B cell (primary cell): ENCODE results near the gene SCUBE1. TPM values are rescaled to one million over a fixed set of nuclear protein-coding genes. Genes with fewer than 3 reads are reported as not detected.

Experiments used
- ATAC-seq: fragments of 200-7000 bp; cut with Tn5 transposase; one replicate; pipeline ENCODE4 v1.10.0; 2021; ENCODE audit warnings: low read depth, mild to moderate bottlenecking, moderate number of reproducible peaks, moderate library complexity
- CTCF ChIA-PET: fragments of 350-600 bp; sonication (Branson Sonifier 250); formaldehyde crosslinking; loops from one replicate; lab custom pipeline; 2021; ENCODE audit warnings: antibody characterized with exemption, inconsistent platforms; lab: Charles Lee
- POLR2A ChIA-PET: fragments of 350-600 bp; sonication (Branson Sonifier 250); formaldehyde crosslinking; loops from one replicate; lab custom pipeline; 2021; ENCODE audit warnings: antibody characterized with exemption; lab: Charles Lee
- DNase-seq: peaks from one replicate; pipeline ENCODE4 v3.0.0; 2013
- H2AFZ ChIP-seq: 2 replicates; pipeline ENCODE4 v1.6.1; 2012; ENCODE audit warnings: mild to moderate bottlenecking, low read depth, low read length; ENCODE audit not compliant: insufficient read depth, poor library complexity, severe bottlenecking
- H3K27ac ChIP-seq, 2 donors: 1 replicate in 1 of 2; 2 replicates in 1 of 2; pipeline ENCODE4 v1.5.1; 2012 to 2013; ENCODE audit warnings: low read length in 2 of 2, mild to moderate bottlenecking in 2 of 2, moderate library complexity in 1 of 2
- H3K27me3 ChIP-seq, 4 experiments: fragments of 200-600 bp in 1 of 4; sonication (generic) in 1 of 4; replicated peaks in 1 of 4; 1 replicate in 2 of 4; 2 replicates in 2 of 4; pipeline versions ENCODE4 v1.6.1 to v1.7.0; 2013 to 2016; ENCODE audit warnings: low read length in 3 of 4, mild to moderate bottlenecking in 2 of 4, mixed read lengths in 1 of 4, moderate library complexity in 1 of 4; ENCODE audit not compliant: insufficient read depth in 4 of 4, control insufficient read depth in 3 of 4; ENCODE audit errors: control extremely low read depth in 1 of 4
- H3K36me3 ChIP-seq, 2 experiments: replicated peaks in 1 of 2; 1 replicate in 1 of 2; 2 replicates in 1 of 2; pipeline versions ENCODE4 v1.6.1 to v1.7.1; 2013; ENCODE audit warnings: low read length in 1 of 2; ENCODE audit not compliant: insufficient read depth in 2 of 2, control insufficient read depth in 1 of 2; ENCODE audit errors: control extremely low read depth in 1 of 2, extremely low read depth in 1 of 2
- H3K4me1 ChIP-seq, 2 donors: fragments of 200-600 bp in 1 of 2; sonication (generic) in 1 of 2; 1 replicate in 1 of 2; 2 replicates in 1 of 2; pipeline versions ENCODE4 v1.5.1 to v1.6.1; 2013 to 2017; ENCODE audit warnings: low read length in 2 of 2; ENCODE audit not compliant: control insufficient read depth in 2 of 2, insufficient read depth in 2 of 2
- H3K4me2 ChIP-seq: replicated peaks from 2 replicates; pipeline ENCODE3; 2012; ENCODE audit warnings: mild to moderate bottlenecking, low read depth, low read length; ENCODE audit not compliant: poor library complexity, severe bottlenecking
- H3K4me3 ChIP-seq, 5 experiments: fragments of 200-600 bp in 1 of 5; sonication (generic) in 1 of 5; 1 replicate in 3 of 5; 2 replicates in 2 of 5; pipeline versions ENCODE4 v1.5.1 to v1.7.0; 2011 to 2016; ENCODE audit warnings: low read length in 4 of 5, mild to moderate bottlenecking in 4 of 5, low read depth in 2 of 5, control low read depth in 1 of 5, moderate library complexity in 1 of 5; ENCODE audit not compliant: insufficient read depth in 1 of 5; ENCODE audit errors: control extremely low read depth in 1 of 5, extremely low read depth in 1 of 5
- H3K79me2 ChIP-seq: fragments of 200-600 bp; sonication (generic); one replicate; pipeline ENCODE4 v1.6.0; 2016; ENCODE audit warnings: low read length; ENCODE audit not compliant: control insufficient read depth, insufficient read depth
- H3K9ac ChIP-seq: fragments of 200-600 bp; sonication (generic); 2 replicates; pipeline ENCODE4 v1.6.1; 2017; ENCODE audit warnings: mild to moderate bottlenecking, low read length, moderate library complexity
- H3K9me3 ChIP-seq, 3 donors: one replicate each; pipeline versions ENCODE4 v1.6.1 to v1.7.1; 2013; ENCODE audit warnings: low read length in 2 of 3; ENCODE audit not compliant: control insufficient read depth in 2 of 3, insufficient read depth in 1 of 3; ENCODE audit errors: control extremely low read depth in 1 of 3
- H4K20me1 ChIP-seq: 2 replicates; pipeline ENCODE4 v1.6.0; 2012; ENCODE audit warnings: mild to moderate bottlenecking, low read length; ENCODE audit not compliant: insufficient read depth, control insufficient read depth, poor library complexity, severe bottlenecking
- H3K27ac Mint-ChIP-seq: one replicate; pipeline ENCODE4 v1.8.0; 2021; ENCODE audit warnings: mixed read lengths
- H3K27me3 Mint-ChIP-seq: one replicate; pipeline ENCODE4 v1.8.0; 2021; ENCODE audit warnings: mixed read lengths
- H3K4me1 Mint-ChIP-seq: one replicate; pipeline ENCODE4 v1.8.0; 2021; ENCODE audit warnings: mixed read lengths
- H3K4me3 Mint-ChIP-seq: one replicate; pipeline ENCODE4 v1.8.0; 2021; ENCODE audit warnings: mixed read lengths
- H3K9me3 Mint-ChIP-seq: one replicate; pipeline ENCODE4 v1.8.0; 2022; ENCODE audit warnings: mixed read lengths; ENCODE audit not compliant: insufficient read depth
- EZH2 ChIP-seq: IDR thresholded peaks from 2 replicates; pipeline ENCODE4 v1.6.1; 2012; ENCODE audit warnings: borderline replicate concordance, low read depth, mild to moderate bottlenecking, moderate library complexity, low read length; ENCODE audit not compliant: insufficient read depth, poor library complexity, severe bottlenecking
- WGBS: methylation state at CpG from one replicate; pipeline ENCODE4 v1.1.5; 2013; ENCODE audit warnings: missing lambda C conversion rate; ENCODE audit not compliant: insufficient coverage; 5-methylcytosine and 5-hydroxymethylcytosine counted together
- intact Hi-C: fragments of 100-400 bp; cut with micrococcal nuclease; formaldehyde crosslinking; loops from one replicate; pipeline ENCODE4 v1.10.0; 2022
- polyA plus RNA-seq: library from polyadenylated mRNA; depleted of rRNA; stranded (reverse); fragments of >200 nt; gene quantifications from 2 replicates; pipeline ENCODE4 v1.2.3, GENCODE V29; 2012
- total RNA-seq, 2 donors: library from RNA; stranded (reverse); fragments of 120-200 nt in 1 of 2; gene quantifications; 1 replicate in 1 of 2; 2 replicates in 1 of 2; pipeline versions ENCODE4 v1.2.3 to v1.2.4, GENCODE V29; 2013 to 2022
- TF ChIP-seq, protein P1 (sequence below): fragments of 200-600 bp; IDR thresholded peaks from one replicate; pipeline ENCODE4 v1.8.0; 2022; ENCODE audit warnings: antibody characterized with exemption, mild to moderate bottlenecking

SCUBE1 gene
- total and polyA plus RNA-seq, 2 donors (not counting 1 experiment from before 2014, with no cell fraction given) = not detected

DNA sequence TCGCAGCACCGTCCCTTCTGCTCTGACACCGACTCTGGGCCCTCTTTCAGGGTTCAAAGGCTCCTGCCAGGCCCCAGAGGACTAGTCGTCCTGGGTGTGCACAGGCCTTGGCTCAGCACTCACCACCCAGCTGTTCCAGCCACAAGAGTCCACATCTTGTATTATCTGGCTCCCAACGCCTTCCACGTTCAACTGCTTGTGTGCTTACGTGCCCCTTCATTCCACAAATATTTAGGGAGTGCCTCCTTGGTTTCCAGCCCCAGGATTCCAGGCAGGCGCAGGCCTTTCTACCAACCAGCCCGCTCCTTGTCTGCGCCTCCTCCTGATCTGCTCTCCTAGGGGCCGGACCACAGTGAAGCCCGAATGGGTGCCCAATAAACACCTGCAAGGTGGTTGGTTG, 70.9 kb downstream of the SCUBE1 start:
- no peak overlapping the region for H3K9ac ChIP-seq
- no peaks in the 10 kb centered on the region for H3K4me1 Mint-ChIP-seq
- H3K4me2 ChIP-seq = no peak overlapping the region
- H3K79me2 ChIP-seq = no peaks in the 10 kb centered on the region
- H3K27ac Mint-ChIP-seq = no peak overlapping the region
- WGBS = 87% methylated on average over 12 of the region's 12 CpGs
- H3K27ac ChIP-seq = no peak overlapping the region
- no peaks in the 10 kb centered on the region for H3K9me3 Mint-ChIP-seq
- H3K27me3 Mint-ChIP-seq = peaks cover 22% of the 10 kb centered on the region
- CTCF ChIA-PET = interaction anchor here (3.9 kb wide), 1 partner anchor 74 kb away, joined by 20 read pairs; no protein-coding TSS in a partner anchor
- intact Hi-C loops = no loop called here
- H2AFZ ChIP-seq = no peak overlapping the region
- H4K20me1 ChIP-seq = no peaks in the 10 kb centered on the region
- no peak for TF ChIP-seq EZH2
- TF ChIP-seq, protein P1, sequence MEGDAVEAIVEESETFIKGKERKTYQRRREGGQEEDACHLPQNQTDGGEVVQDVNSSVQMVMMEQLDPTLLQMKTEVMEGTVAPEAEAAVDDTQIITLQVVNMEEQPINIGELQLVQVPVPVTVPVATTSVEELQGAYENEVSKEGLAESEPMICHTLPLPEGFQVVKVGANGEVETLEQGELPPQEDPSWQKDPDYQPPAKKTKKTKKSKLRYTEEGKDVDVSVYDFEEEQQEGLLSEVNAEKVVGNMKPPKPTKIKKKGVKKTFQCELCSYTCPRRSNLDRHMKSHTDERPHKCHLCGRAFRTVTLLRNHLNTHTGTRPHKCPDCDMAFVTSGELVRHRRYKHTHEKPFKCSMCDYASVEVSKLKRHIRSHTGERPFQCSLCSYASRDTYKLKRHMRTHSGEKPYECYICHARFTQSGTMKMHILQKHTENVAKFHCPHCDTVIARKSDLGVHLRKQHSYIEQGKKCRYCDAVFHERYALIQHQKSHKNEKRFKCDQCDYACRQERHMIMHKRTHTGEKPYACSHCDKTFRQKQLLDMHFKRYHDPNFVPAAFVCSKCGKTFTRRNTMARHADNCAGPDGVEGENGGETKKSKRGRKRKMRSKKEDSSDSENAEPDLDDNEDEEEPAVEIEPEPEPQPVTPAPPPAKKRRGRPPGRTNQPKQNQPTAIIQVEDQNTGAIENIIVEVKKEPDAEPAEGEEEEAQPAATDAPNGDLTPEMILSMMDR = no peak
- no peaks in the 10 kb centered on the region for H3K9me3 ChIP-seq
- no peaks in the 10 kb centered on the region for H3K36me3 ChIP-seq
- H3K27me3 ChIP-seq = peaks cover 0 to 3% (median 0%) of the 10 kb centered on the region in 4 experiments
- POLR2A ChIA-PET = no interaction called here
- ATAC-seq = no peak
- no peak overlapping the region for H3K4me3 ChIP-seq
- H3K4me1 ChIP-seq = no peaks in the 10 kb centered on the region
- no peak for DNase-seq
- H3K4me3 Mint-ChIP-seq = no peak overlapping the region

GRCh38 chr22:43270949-43271348, 72.2 kb downstream of the SCUBE1 start:
- POLR2A ChIA-PET = no interaction called here
- Histone ChIP-seq H3K27me3 (peaks cover 0 to 3% (median 0%) of the 10 kb centered on the region in 4 experiments), H3K36me3 (no peaks in the 10 kb centered on the region), H3K79me2 (no peaks in the 10 kb centered on the region), H4K20me1 (no peaks in the 10 kb centered on the region), H3K27ac (no peak overlapping the region), H3K4me1 (no peaks in the 10 kb centered on the region), H3K4me2 (no peak overlapping the region), H3K9me3 (no peaks in the 10 kb centered on the region), H3K9ac (no peak overlapping the region), H2AFZ (no peak overlapping the region), H3K4me3 (no peak overlapping the region)
- intact Hi-C loops = no loop called here
- Mint-ChIP-seq H3K27ac (no peak overlapping the region), H3K9me3 (no peaks in the 10 kb centered on the region), H3K4me1 (no peaks in the 10 kb centered on the region), H3K4me3 (no peak overlapping the region), H3K27me3 (peaks cover 25% of the 10 kb centered on the region)
- CTCF ChIA-PET = no interaction called here
- ATAC-seq (no peak), DNase-seq (no peak)
- TF ChIP-seq, protein P1 = no peak
- no peak for TF ChIP-seq EZH2
- WGBS = 85% methylated on average over 7 of the region's 7 CpGs
